AML-193 (cell line): Measurements from ENCODE around the gene ATP1B1.
"Not testable (repeated sequence)": the region's sequence is repeated elsewhere in the genome, so short reads cannot be mapped to it uniquely, and the experiment has no call there.

Source experiments
- DNase-seq, 2 experiments: peaks; one replicate each; lab custom pipeline; 2025; lab: John Stamatoyannopoulos, UW

The ATP1B1 gene

DNA sequence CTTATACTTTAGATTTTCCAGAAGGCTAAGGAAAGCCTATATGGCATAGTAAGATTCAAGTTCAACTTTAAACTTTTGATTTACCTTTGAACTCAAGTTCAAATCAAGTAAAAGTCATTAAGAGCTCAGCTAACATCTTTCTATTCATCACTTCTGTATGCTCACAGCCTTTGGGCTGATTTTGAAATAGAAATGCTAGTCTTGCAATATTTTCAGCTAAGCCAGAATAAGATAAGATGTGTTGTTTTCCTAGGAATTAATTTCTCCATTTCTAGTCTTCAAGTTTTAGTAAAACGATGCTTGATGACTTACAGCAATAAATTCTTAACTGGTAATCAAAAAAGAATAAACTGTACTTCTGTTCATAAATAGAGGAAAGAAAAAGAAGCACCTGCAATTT is 35.6 kb downstream of the ATP1B1 start:
- no peak for DNase-seq

DNA sequence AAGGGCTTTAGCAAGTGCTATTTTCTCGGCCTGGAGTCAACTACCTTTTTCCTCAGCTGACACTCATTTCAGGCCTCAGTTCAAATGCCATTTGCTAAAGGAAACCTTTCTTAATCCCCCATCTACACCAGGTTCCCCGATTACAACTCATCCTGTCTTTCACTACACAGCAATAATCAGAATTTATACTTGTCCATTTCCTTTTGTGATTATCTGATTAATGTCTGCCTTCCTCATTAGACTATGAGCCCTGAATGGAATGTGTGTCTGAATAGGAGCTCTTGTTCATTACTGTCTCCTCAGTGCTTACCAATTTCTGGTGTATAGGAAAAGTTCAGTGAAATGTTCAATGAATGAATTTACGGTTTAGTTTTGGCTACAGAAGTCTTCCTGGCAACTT is 36.9 kb downstream of the ATP1B1 start:
- no peak for DNase-seq

DNA sequence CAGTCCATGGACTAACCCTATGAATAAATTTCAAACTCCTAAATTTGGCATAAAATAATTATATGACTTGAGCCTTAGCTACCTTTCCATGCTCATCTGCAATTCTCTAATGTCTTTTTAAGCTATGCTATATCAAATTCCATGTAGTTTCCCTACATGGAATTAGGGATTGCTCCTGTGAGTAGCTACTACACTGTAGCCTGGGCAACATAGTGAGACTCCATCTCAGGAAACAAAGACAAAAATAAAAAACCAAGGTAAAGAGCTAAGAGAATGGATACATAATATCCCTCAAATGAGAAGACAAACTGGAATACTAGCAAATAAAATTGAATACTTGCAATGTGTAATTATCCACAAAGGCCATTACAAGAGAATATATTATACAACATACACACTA is 37.5 kb downstream of the ATP1B1 start:
- no peak for DNase-seq

DNA sequence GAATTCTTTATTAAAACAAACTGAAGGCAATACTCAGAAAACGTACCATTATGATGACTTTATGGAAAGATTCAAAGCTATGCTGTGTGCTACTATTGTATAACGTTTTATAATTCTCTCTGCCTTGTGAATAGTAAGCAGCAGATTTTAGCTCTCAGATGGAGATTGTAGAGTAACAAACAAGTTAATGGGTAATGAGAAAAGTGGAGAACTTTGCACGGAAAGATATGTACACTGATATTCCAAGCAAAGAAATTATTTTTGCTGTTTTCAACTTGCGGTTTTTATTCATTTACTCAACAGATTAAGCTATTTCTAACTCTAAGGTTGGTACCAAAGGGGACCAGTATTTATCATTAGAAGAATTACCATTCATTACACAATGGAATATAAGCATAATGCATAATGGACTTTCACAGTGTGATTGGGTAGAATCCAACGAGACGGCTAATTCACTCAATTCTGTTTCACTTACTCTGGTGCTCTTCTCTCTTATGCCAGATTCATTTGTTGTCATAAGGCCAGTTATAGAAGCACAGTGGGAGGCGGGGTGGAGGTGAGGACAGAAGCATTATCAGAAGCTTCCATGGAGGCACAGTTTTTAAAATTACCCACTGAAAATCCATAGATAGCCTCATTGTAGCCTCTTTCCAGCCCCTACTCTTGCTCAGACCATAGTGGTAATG is 38.6 kb downstream of the ATP1B1 start:
- DNase-seq: no peak

DNA sequence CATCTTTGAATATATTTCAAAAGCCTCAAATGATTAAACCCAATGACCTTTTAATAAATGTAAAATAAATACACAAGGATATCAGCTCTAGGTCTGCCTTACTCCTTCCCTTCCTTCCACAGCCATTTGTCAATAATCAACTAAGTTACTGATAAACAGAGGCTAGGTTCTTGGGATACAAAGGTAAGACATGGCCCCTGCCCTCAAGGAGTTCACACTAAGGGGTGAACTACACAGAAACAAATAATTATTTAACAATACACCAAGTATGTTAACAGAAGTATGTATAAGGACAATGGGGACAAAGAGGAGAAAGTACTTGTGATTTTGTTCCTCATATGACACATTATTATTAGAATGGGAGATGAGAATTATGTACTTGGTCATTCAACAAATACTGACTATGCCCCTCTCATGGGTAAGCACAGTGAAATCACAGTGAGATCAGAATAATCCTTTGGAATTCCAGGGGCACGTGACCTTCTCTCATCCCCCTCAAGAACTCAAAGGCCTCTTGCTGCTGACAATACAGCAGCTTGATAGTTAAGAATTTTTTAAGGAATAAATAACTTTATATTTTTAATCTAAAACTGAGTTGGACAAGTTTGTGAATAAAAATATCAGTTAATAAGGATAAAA is 40.2 kb downstream of the ATP1B1 start:
- DNase-seq: no peak

GRCh38 chr1:169148472-169149252 is 42.2 kb downstream of the ATP1B1 start:
- no peak for DNase-seq

GRCh38 chr1:169149555-169150286 is 43.2 kb downstream of the ATP1B1 start:
- no peak for DNase-seq

GRCh38 chr1:169150641-169151337 is 44.3 kb downstream of the ATP1B1 start:
- DNase-seq: no peak

GRCh38 chr1:169151338-169151837 is 44.9 kb downstream of the ATP1B1 start:
- no peak for DNase-seq

DNA sequence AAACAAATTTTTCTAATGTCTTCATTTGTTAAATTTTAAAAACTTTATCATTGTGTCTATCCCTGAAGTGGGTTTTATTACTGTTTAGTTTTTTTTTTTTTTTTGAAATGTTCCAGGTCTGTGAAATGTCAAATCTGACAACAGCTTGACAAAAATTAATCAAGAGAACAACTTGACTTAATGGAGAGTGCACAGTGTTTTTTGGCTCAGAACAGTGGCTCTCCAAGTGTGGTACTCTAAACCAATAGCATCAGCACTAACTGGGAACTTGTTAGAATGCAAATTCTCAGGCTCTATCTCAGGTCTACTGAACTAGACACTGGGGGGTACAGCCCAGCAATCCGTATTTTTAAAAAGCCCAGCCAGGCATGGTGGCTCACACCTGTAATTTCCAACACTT is 49.2 kb downstream of the ATP1B1 start:
- no peak for DNase-seq

DNA sequence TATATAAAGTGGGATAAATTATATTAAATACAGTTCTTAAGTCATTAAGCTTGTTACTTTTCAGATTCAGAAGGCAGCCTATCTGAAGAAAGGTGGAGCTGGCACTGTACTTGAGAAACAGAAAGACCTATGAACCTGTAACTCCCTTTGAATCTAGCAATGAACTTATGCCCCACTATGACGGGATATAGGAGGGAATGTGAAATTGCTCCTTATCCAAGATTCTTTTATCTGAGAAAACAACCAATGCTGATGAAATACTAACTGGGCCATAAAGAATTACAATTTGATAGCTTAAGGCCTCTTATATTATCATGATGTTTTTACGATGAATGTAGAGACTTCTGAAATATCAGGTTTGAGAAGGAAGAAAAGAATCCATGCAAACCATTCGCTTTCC is 50.1 kb downstream of the ATP1B1 start:
- DNase-seq: no peak

GRCh38 chr1:169160845-169161495 is 54.5 kb downstream of the ATP1B1 start:
- no peak for DNase-seq

DNA sequence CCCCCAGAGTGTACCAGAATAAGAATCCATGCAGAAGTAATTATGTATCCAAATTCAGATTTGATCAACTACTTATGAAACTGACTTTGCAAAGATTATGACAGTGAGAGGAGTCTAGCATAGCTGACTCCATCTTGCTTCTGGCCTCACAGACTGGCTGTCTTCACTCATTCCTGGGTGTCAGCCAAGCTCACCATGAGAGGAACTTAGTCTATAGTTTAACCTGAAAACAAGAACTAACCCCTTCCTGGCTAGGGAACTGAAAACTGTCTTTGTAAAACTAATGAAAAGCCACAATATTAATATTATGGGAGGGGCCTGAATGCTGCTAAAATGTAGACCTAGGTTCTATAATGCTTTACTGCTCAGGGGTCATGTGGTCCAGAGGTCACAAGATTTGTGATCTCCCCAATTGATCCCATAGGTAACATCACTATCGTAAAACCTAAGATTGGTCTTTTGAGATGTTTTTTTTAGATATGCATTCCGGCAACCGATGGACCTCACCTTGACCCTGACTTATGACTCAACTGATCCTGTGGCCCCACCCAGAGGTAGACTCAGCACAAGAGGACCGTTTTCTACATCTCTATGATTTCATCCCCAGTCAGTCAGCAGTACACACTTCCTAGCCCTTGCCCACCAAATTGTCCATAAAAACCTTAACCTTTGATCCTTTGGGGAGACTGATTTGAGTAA is 55.2 kb downstream of the ATP1B1 start:
- DNase-seq: no peak

DNA sequence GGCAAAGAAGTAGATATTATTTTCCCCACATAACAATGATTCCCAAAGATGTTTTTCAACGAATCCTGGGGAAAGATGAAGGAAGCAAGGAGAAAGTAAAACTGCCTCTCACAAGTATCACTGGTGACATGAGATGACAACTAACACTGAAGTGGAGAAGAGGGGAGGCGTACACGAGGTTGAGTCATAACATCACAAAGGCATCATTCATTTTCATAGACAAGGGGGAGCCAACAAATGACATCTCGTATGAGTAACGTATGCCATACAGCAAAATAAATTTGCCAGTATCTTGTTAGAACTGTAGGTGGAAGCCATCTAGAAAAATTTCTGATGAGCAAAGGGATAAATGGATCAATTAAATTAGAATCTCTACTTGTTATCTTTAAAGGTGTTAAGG is 56.6 kb downstream of the ATP1B1 start:
- DNase-seq: no peak

GRCh38 chr1:169175461-169175860 is 69.0 kb downstream of the ATP1B1 start:
- DNase-seq: no peak

- DNase-seq: not testable (repeated sequence)
Observed at GRCh38 chr1:169179431-169179830, 72.9 kb downstream of the ATP1B1 start.

DNA sequence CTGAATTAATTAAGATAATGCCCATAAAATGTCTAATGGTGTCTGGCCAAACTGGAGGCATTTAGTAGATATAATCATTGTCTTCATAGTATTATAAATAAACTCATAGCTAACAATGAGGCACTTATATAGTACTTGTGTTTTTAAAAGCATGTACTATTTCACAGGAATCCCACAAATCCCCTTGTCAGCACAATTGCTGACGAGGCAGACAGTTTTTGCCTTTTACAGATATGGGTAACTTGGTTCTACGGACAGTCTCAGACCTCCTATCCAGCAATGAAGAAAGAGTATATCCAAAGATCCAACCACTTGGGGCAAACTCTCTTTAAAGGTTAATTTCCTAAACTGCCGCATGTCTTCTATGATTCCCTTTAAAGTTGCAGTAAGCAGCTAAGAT is 73.7 kb downstream of the ATP1B1 start:
- no peak for DNase-seq
